GM12872 (cell line): Measurements from ENCODE around the gene CABLES2.

Experiments used
- CTCF ChIP-seq: IDR thresholded peaks from 3 replicates; pipeline ENCODE4 v1.5.1; 2011; ENCODE audit warnings: low read depth, mild to moderate bottlenecking, low read length, moderate library complexity; ENCODE audit not compliant: insufficient read depth

The CABLES2 gene

DNA sequence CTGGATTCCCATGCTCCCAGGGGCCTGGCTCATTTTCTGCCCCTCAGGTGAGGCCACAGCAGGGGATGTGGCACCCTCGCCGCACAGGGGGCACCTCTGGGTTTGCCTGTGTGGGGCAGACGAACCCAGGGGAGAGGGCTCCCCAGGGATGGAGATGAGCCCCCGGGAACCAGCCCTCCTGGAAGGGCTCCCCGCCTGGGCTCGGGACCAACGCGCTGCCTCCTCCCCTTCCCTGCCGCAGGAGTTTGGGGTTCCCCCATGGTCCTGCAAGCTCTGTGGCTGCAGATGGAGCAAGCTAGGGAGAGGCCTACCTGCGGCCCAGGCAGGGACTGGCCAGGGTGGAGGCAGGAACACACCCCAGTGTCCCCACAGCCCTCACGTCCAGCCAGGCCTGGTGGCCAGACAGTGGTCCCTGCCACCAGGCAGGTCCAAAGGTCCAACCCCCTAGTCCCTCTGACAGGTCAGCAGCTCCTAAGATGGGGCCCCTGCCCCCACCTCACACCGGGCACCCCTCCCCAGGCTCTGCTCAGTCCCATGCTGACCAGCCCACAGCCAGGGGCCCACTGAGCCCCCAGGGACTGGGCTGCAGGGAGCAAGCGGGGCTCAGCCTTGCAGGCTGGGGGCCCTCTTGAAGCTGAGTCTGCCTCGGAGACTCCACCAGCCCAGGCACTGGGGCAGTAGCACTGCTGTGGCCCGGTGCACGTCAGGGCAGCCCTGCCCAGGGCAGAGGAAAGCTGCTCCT is 53.6 kb downstream of the CABLES2 start:
- no peak for TF ChIP-seq CTCF

- TF ChIP-seq CTCF: no peak
Measured at GRCh38 chr20:62352402-62353288, 54.4 kb downstream of the CABLES2 start.

DNA sequence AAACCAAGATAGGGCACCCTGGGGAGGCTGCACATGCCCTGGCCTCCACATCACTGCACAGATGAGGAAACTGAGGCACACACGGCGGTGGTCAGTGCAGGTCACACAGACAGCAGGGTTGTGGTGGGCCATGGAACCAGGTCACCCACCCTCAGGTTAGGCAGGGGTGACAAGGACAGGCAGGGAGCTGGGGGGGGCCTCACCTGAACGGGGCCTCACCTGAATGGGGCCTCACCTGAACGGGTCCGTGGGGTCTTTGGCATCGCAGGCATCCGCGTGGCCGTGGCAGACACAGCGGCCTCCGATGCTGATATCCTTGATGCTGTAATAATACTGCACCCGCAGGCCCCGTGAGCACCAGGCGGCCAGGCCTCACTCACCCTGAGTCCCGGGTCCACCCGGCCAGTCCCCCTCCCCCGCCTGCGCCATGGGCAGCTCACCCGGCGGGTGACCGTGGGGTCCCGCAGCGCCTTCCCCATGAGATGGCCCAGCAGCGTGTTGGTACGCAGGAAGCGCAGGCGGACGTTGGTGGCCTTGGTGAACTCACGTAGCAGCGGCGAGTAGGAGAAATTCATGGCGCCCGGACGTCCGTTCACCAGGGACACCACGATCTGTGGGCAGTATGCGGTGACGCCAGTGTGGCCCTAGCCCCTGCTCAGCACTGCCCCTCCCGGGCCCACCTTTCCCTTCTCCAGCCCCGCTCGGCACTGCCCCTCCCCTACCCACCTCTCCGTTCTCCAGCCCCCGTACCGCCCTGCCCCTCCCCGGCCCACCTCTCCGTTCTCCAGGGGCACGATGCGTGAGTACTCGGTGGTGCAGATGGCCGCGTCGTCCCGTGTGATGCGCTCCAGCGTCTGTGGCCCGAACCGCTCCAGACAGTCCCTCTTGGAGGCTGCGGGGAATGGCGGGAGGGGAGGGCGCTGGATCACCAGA is 55.4 kb downstream of the CABLES2 start:
- TF ChIP-seq CTCF: no peak

GRCh38 chr20:62350629-62351422 is 56.3 kb downstream of the CABLES2 start:
- TF ChIP-seq CTCF: no peak

DNA sequence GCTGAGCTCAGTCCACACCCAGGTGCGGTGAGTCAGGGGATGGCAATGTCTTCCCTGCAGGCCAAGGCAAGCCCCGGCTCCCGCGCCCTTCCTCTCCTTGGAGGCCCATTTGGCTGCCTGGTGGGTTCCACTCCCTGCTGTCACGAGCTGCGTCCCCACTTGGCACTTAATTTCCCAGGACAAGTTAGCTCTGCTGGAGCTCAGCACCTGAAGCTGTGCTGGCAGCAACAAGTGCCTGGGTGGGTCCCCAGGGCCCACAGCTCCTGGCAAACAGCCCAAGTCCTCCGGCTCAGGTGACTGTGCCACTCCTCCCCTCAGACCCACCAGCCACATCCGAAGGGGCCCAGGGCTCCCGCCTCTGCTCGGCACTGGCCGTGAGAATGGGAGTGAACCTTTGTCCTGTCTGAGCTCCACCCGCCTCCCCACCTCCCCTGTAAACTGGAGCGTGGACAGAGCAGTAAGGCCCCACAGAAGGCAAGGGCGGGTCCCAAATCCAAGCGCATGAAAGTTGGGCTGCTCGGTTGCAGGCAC is 56.9 kb downstream of the CABLES2 start:
- no peak for TF ChIP-seq CTCF

DNA sequence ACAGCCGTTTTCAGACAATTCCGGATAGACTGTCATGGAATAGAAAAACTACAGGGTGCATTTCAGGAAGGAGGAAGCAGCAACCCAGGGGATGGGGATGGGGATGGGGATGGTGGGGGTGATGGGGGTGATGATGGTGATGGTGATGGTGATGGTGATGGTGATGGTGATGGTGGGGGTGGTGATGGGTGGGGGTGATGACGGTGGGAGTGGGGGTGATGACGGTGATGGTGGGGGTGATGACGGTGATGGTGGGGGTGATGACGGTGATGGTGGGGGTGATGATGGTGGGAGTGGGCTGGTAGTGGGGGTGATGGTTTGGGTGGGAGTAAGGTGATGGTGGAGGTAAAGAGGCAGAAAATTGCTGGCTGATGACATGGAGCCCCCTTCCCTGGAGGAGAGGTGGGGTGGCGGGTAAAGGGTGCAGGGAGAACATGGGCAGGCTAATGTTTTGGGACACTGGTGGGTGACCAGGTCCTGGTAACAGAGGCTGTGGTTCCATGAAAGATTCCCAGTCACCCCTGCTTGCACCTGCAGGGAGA is 57.5 kb downstream of the CABLES2 start:
- no peak for TF ChIP-seq CTCF
